ENCODE data around the gene TNFSF11. TPM values are rescaled to one million over a fixed set of nuclear protein-coding genes. Genes with fewer than 3 reads are reported as not detected.

TNFSF11 gene
- total RNA-seq, 1 experiment from 2014 or later, result 3.5 TPM

DNA sequence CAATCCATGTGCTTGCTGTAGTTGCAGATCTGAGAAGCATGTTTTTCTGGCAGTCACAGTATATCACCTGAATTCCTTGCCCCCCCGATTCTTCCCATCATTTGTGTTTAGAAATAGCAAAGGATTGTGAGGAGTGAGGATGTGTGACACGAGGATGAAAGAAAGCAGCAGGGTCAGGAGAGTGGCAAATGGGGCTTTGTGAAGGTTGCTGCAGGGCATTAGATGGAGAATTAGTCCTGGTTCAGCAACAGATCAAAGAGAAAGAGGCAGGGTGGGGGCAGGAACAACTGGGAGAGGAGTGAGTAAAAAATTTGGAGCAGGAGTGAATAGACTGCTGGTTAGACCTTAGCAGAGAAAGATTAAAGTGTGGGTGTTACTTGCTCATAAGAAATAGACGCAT, 47.7 kb upstream of the TNFSF11 start:
- Histone ChIP-seq H4K91ac (ENCODE audit: insufficient read length, low read depth, low read length) (no peak overlapping the region), H3K23me2 (ENCODE audit: insufficient read length, low read depth, low read length, poor library complexity, severe bottlenecking) (no peaks in the 10 kb centered on the region), H2BK120ac (ENCODE audit: low read depth, low read length, poor library complexity, severe bottlenecking) (no peak overlapping the region), H2BK12ac (ENCODE audit: insufficient read length, low read depth, low read length) (no peak overlapping the region), H2BK15ac (ENCODE audit: low read depth, low read length) (no peak overlapping the region), H3K9me3 (ENCODE audit: control insufficient read depth, low read depth, low read length) (no peaks in the 10 kb centered on the region), H3K4ac (ENCODE audit: low read depth, low read length) (no peak overlapping the region), H3K56ac (ENCODE audit: insufficient read length, low read depth, low read length) (no peak overlapping the region), H3K23ac (ENCODE audit: insufficient read length, low read depth, low read length) (no peak overlapping the region), H3K79me2 (ENCODE audit: insufficient read depth, low read length) (no peaks in the 10 kb centered on the region), H4K20me1 (ENCODE audit: control insufficient read depth, insufficient read depth, insufficient read length) (no peaks in the 10 kb centered on the region), H3K18ac (ENCODE audit: insufficient read length, low read depth, low read length) (no peak overlapping the region), H3K79me1 (ENCODE audit: insufficient read depth, low read depth, low read length, poor library complexity, severe bottlenecking) (no peaks in the 10 kb centered on the region), H2BK20ac (ENCODE audit: low read depth, low read length, poor library complexity, severe bottlenecking) (no peak overlapping the region), H3T11ph (ENCODE audit: low read length) (no peak overlapping the region), H4K8ac (replicated peaks; ENCODE audit: insufficient read length, low read depth, low read length) (no peak overlapping the region), H3K14ac (ENCODE audit: insufficient read depth, low read length) (no peak overlapping the region; the same call in 1 of the 2 replicates), H3K9ac (ENCODE audit: extremely low read depth, insufficient read length, low read length) (no peak overlapping the region), H2AFZ (ENCODE audit: low read length) (no peak overlapping the region), H3K4me1 (ENCODE audit: insufficient read depth, low read length) (no peaks in the 10 kb centered on the region; the same call in 1 of the 2 replicates), H2BK5ac (ENCODE audit: insufficient read length, low read length) (no peak overlapping the region), H4K5ac (ENCODE audit: insufficient read length, low read depth, low read length) (no peak overlapping the region), H3K4me2 (ENCODE audit: insufficient read depth, insufficient read length, low read length) (no peak overlapping the region), H3K27ac (ENCODE audit: insufficient read length, low read depth, low read length) (no peak overlapping the region), H2AK5ac (ENCODE audit: insufficient read length, low read length) (no peak overlapping the region), H3K27me3 (ENCODE audit: insufficient read depth, low read length) (no peaks in the 10 kb centered on the region)
- Mint-ChIP-seq H3K36me3 (ENCODE audit: insufficient read depth in 1 of 3, low read depth in 3 of 3) (peaks cover 0 to 5% (median 2%) of the 10 kb centered on the region in 3 experiments; a peak in 2 of 7 replicates), H3K4me1 (peaks cover 0 to 3% of the 10 kb centered on the region in 2 experiments; a peak in 1 of 4 replicates), H3K27ac (no peak overlapping the region), H3K4me3 (no peak overlapping the region), H3K9me3 (peaks cover 4 to 6% of the 10 kb centered on the region in 2 experiments; a peak in 3 of 5 replicates), H3K27me3 (ENCODE audit: low read depth) (no peaks in the 10 kb centered on the region; the same call in none of the 2 replicates)
- no CpG with 5 or more reads among the region's 3 CpGs for WGBS (ENCODE audit: extremely low coverage, insufficient read length, low lambda C conversion rate)
- no peak for TF ChIP-seq CTCF (conservative IDR thresholded peaks at IDR 0.05)
- DNase-seq, result no peak
